T-cell (primary cell): ENCODE measurements around the gene OPA1. TPM values are rescaled to one million over a fixed set of nuclear protein-coding genes. Genes with fewer than 3 reads are reported as not detected.

Experiments used
- ATAC-seq, 4 experiments: fragments of 200-7000 bp in 3 of 4; fragments of 150-1000 bp in 1 of 4; cut with Tn5 transposase; replicated peaks in 1 of 4; 1 replicate in 3 of 4; 2 replicates in 1 of 4; pipeline ENCODE4 v1.10.0; 2021; ENCODE audit warnings: moderate library complexity in 3 of 4, mild to moderate bottlenecking in 2 of 4, moderate number of reproducible peaks in 1 of 4
- CTCF ChIA-PET, 2 donors: fragments of 300-600 bp; sonication (Branson Sonifier 250); formaldehyde crosslinking; loops; one replicate each; lab custom pipeline; 2022; ENCODE audit warnings: antibody characterized with exemption in 2 of 2; lab: Charles Lee
- POLR2A ChIA-PET, 2 donors: fragments of 300-600 bp; sonication (Branson Sonifier 250); formaldehyde crosslinking; loops; one replicate each; lab custom pipeline; 2022; ENCODE audit warnings: antibody characterized with exemption in 2 of 2; lab: Charles Lee
- DNase-seq, 35 experiments: peaks; one replicate each; pipeline versions ENCODE4 v3.0.0 to v3.0.0-alpha.2; 2013 to 2023
- H3K27ac ChIP-seq: one replicate; pipeline ENCODE4 v1.5.1; 2013; ENCODE audit warnings: low read length
- H3K27me3 ChIP-seq, 2 experiments: replicated peaks in 1 of 2; 1 replicate in 1 of 2; 2 replicates in 1 of 2; pipeline versions ENCODE4 v1.6.1 to v1.7.0; 2013; ENCODE audit warnings: low read length in 1 of 2, mixed read lengths in 1 of 2; ENCODE audit not compliant: control insufficient read depth in 2 of 2, insufficient read depth in 2 of 2; ENCODE audit errors: extremely low read depth in 1 of 2
- H3K36me3 ChIP-seq, 2 donors: 1 replicate in 1 of 2; 2 replicates in 1 of 2; pipeline versions ENCODE4 v1.6.1 to v1.7.0; 2013; ENCODE audit warnings: low read length in 1 of 2; ENCODE audit not compliant: control insufficient read depth in 2 of 2, insufficient read depth in 1 of 2; ENCODE audit errors: extremely low read depth in 1 of 2
- H3K4me1 ChIP-seq, 2 experiments: 1 replicate in 1 of 2; 2 replicates in 1 of 2; pipeline versions ENCODE4 v1.6.1 to v1.7.0; 2013; ENCODE audit warnings: low read length in 2 of 2, mixed read lengths in 1 of 2; ENCODE audit not compliant: insufficient read depth in 2 of 2, control insufficient read depth in 1 of 2; ENCODE audit errors: extremely low read depth in 1 of 2
- H3K4me3 ChIP-seq, 2 donors: 1 replicate in 1 of 2; 2 replicates in 1 of 2; pipeline versions ENCODE4 v1.5.1 to v1.7.0; 2013; ENCODE audit warnings: mild to moderate bottlenecking in 2 of 2, low read length in 1 of 2, moderate library complexity in 1 of 2; ENCODE audit not compliant: control insufficient read depth in 1 of 2; ENCODE audit errors: extremely low read depth in 1 of 2
- H3K9me3 ChIP-seq: 2 replicates; pipeline ENCODE4 v1.7.0; 2013
- H3K27ac Mint-ChIP-seq, 2 donors: one replicate each; pipeline ENCODE4 v1.8.0; 2020 to 2021; ENCODE audit warnings: mild to moderate bottlenecking in 2 of 2, mixed read lengths in 2 of 2
- H3K27me3 Mint-ChIP-seq, 2 donors: one replicate each; pipeline ENCODE4 v1.8.0; 2021 to 2022; ENCODE audit warnings: mixed read lengths in 2 of 2
- H3K36me3 Mint-ChIP-seq: one replicate; pipeline ENCODE4 v1.8.0; 2021; ENCODE audit warnings: mixed read lengths
- H3K4me1 Mint-ChIP-seq, 3 donors: one replicate each; pipeline ENCODE4 v1.8.0; 2020 to 2022; ENCODE audit warnings: mixed read lengths in 3 of 3, mild to moderate bottlenecking in 1 of 3
- H3K4me3 Mint-ChIP-seq, 3 donors: one replicate each; pipeline ENCODE4 v1.8.0; 2020 to 2022; ENCODE audit warnings: mild to moderate bottlenecking in 3 of 3, mixed read lengths in 3 of 3, moderate library complexity in 3 of 3
- H3K9me3 Mint-ChIP-seq, 3 donors: one replicate each; pipeline ENCODE4 v1.8.0; 2020 to 2022; ENCODE audit warnings: mixed read lengths in 3 of 3
- WGBS: methylation state at CpG from one replicate; pipeline ENCODE4 v1.1.5; 2013; ENCODE audit warnings: missing lambda C conversion rate; ENCODE audit not compliant: insufficient coverage; 5-methylcytosine and 5-hydroxymethylcytosine counted together
- total RNA-seq, 35 experiments: library from RNA in 6 of 35; stranded (reverse) in 6 of 35; fragments of 120-200 nt in 1 of 35; gene quantifications; one replicate each; pipeline versions ENCODE4 v1.2.1 to v1.2.4 and lab custom pipeline; 2013 to 2026

The OPA1 gene
- total RNA-seq, 5 donors from 2014 or later (not counting 1 experiment from before 2014, with no cell fraction given): 40.5 to 56.1 (median 41.9) TPM

- H3K27me3 Mint-ChIP-seq: no peaks in the 10 kb centered on the region
- Histone ChIP-seq H3K27ac (no peak overlapping the region), H3K9me3 (no peaks in the 10 kb centered on the region), H3K36me3 (peaks cover 0 to 11% of the 10 kb centered on the region in 2 donors), H3K4me3 (no peak overlapping the region), H3K27me3 (no peaks in the 10 kb centered on the region), H3K4me1 (no peaks in the 10 kb centered on the region)
- H3K27ac Mint-ChIP-seq: no peak overlapping the region
- CTCF ChIA-PET: interaction anchor here in 1 of 2 donors (0.6 kb wide), 1 partner anchor 749 kb away, joined by 3 read pairs; no protein-coding TSS in a partner anchor
- no peaks in the 10 kb centered on the region for H3K9me3 Mint-ChIP-seq
- no peak overlapping the region for H3K4me3 Mint-ChIP-seq
- POLR2A ChIA-PET: no interaction called here
- peaks cover 35% of the 10 kb centered on the region for H3K36me3 Mint-ChIP-seq
- DNase-seq: no peak
- H3K4me1 Mint-ChIP-seq: no peaks in the 10 kb centered on the region
- no peak for ATAC-seq
- 63% methylated on average over 1 of the region's 2 CpGs for WGBS
Observed at GRCh38 chr3:193680220-193680619, 87.2 kb downstream of the OPA1 start.

GRCh38 chr3:193681631-193682030 is 88.6 kb downstream of the OPA1 start:
- Mint-ChIP-seq H3K27me3 (no peaks in the 10 kb centered on the region), H3K4me1 (no peaks in the 10 kb centered on the region), H3K4me3 (no peak overlapping the region), H3K36me3 (peaks cover 28% of the 10 kb centered on the region), H3K27ac (no peak overlapping the region), H3K9me3 (no peaks in the 10 kb centered on the region)
- no peak for DNase-seq
- ATAC-seq: no peak
- CTCF ChIA-PET: interaction anchor here (0.9 to 1.2 kb wide), 2 partner anchors 16 to 25 kb away, joined by 3 read pairs; no protein-coding TSS in a partner anchor
- Histone ChIP-seq H3K27ac (no peak overlapping the region), H3K4me1 (no peaks in the 10 kb centered on the region), H3K4me3 (no peak overlapping the region), H3K9me3 (no peaks in the 10 kb centered on the region), H3K27me3 (no peaks in the 10 kb centered on the region), H3K36me3 (peaks cover 0 to 7% of the 10 kb centered on the region in 2 donors)
- POLR2A ChIA-PET: no interaction called here
- WGBS: no CpG with 5 or more reads among the region's 1 CpG

GRCh38 chr3:193686665-193687483 is 93.9 kb downstream of the OPA1 start:
- H3K4me1 Mint-ChIP-seq: no peaks in the 10 kb centered on the region
- no peaks in the 10 kb centered on the region for H3K4me1 ChIP-seq
- no peak overlapping the region for H3K27ac ChIP-seq
- WGBS: 83% methylated on average over 1 of the region's 4 CpGs
- H3K36me3 Mint-ChIP-seq: peaks cover 24% of the 10 kb centered on the region
- H3K4me3 ChIP-seq: no peak overlapping the region
- ChIA-PET POLR2A (interaction anchor here in 1 of 2 donors (0.6 kb wide), 1 partner anchor 41 kb away, joined by 3 read pairs; no protein-coding TSS in a partner anchor), CTCF (interaction anchor here in 1 of 2 donors (0.8 kb wide), 1 partner anchor 20 kb away, joined by 3 read pairs; no protein-coding TSS in a partner anchor)
- H3K9me3 Mint-ChIP-seq: no peaks in the 10 kb centered on the region
- DNase-seq (no peak), ATAC-seq (no peak)
- H3K9me3 ChIP-seq: no peaks in the 10 kb centered on the region
- no peaks in the 10 kb centered on the region for H3K27me3 ChIP-seq
- H3K27ac Mint-ChIP-seq: no peak overlapping the region
- peaks cover 0 to 11% of the 10 kb centered on the region in 2 donors for H3K36me3 ChIP-seq
- no peak overlapping the region for H3K4me3 Mint-ChIP-seq
- no peaks in the 10 kb centered on the region for H3K27me3 Mint-ChIP-seq

GRCh38 chr3:193688834-193689714 is 96.1 kb downstream of the OPA1 start:
- no peaks in the 10 kb centered on the region for H3K9me3 Mint-ChIP-seq
- no peak overlapping the region for H3K4me3 Mint-ChIP-seq
- Histone ChIP-seq H3K4me1 (no peaks in the 10 kb centered on the region), H3K27ac (no peak overlapping the region), H3K36me3 (peaks cover 0 to 19% of the 10 kb centered on the region in 2 donors), H3K4me3 (no peak overlapping the region), H3K9me3 (no peaks in the 10 kb centered on the region), H3K27me3 (no peaks in the 10 kb centered on the region)
- no peak for DNase-seq
- POLR2A ChIA-PET: interaction anchor here in 1 of 2 donors (0.6 kb wide), 1 partner anchor 1148 kb away, joined by 5 read pairs; no protein-coding TSS in a partner anchor
- peaks cover 25% of the 10 kb centered on the region for H3K36me3 Mint-ChIP-seq
- ATAC-seq: no peak
- no peak overlapping the region for H3K27ac Mint-ChIP-seq
- CTCF ChIA-PET: no interaction called here
- WGBS: 98% methylated on average over 5 of the region's 9 CpGs
- no peaks in the 10 kb centered on the region for H3K27me3 Mint-ChIP-seq
- H3K4me1 Mint-ChIP-seq: peaks cover 0 to 3% (median 0%) of the 10 kb centered on the region in 3 donors

- no peaks in the 10 kb centered on the region for H3K4me1 ChIP-seq
- DNase-seq: peak in 5 of 35 experiments; percentile 2 to 32 (median 7)
- no peaks in the 10 kb centered on the region for H3K9me3 ChIP-seq
- Mint-ChIP-seq H3K4me3 (no peak overlapping the region), H3K36me3 (peaks cover 41% of the 10 kb centered on the region), H3K27ac (no peak overlapping the region), H3K4me1 (peaks cover 0 to 3% (median 0%) of the 10 kb centered on the region in 3 donors), H3K27me3 (no peaks in the 10 kb centered on the region), H3K9me3 (no peaks in the 10 kb centered on the region)
- POLR2A ChIA-PET: no interaction called here
- peak in 1 of 4 experiments; percentile 43 for ATAC-seq
- 70% methylated on average over 3 of the region's 5 CpGs for WGBS
- H3K27ac ChIP-seq: no peak overlapping the region
- H3K4me3 ChIP-seq: no peak overlapping the region
- H3K36me3 ChIP-seq: peaks cover 0 to 24% of the 10 kb centered on the region in 2 donors
- CTCF ChIA-PET: no interaction called here
- H3K27me3 ChIP-seq: no peaks in the 10 kb centered on the region
Observed at GRCh38 chr3:193693774-193694173, 100.8 kb downstream of the OPA1 start.
